ENCODE measurements around the gene UBA1. TPM values are rescaled to one million over a fixed set of nuclear protein-coding genes. Genes with fewer than 3 reads are reported as not detected.

UBA1 gene
- total RNA-seq, 3 donors from 2014 or later (not counting 1 experiment from before 2014, with no cell fraction given), result 118 to 168 (median 120) TPM

DNA sequence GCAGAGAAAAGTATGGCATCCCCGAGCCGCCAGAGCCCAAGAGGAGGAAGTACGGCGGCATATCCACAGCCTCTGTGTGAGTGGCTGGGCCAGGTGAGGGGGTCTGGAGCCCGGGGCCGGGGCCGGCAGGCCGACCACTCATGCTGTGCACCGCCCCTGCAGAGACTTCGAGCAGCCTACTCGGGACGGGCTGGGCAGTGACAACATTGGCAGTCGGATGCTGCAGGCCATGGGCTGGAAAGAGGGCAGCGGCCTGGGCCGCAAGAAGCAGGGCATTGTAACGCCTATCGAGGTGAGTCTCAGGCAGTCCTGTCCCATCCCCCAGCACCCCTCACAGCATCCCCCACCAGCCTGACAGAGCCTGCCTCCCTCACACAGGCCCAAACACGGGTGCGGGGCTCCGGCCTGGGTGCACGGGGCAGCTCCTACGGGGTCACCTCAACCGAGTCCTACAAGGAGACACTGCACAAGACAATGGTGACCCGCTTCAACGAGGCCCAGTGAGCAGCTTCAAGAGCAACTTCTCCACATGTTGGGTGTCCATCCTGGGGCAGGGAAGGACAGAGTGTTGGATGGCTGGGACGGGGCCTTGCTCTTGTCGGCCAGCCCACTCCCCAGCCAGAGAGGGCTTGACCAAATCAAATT, 7.4 kb upstream of the UBA1 start:
- Mint-ChIP-seq H3K27me3 (ENCODE audit: low read depth in 2 of 2) (no peaks in the 10 kb centered on the region), H3K4me1 (peaks cover 7 to 9% of the 10 kb centered on the region in 2 donors), H3K9me3 (no peaks in the 10 kb centered on the region), H3K27ac (peak overlapping the region in 1 of 2 donors; percentile 45), H3K4me3 (no peak overlapping the region), H3K36me3 (no peaks in the 10 kb centered on the region)
- intact Hi-C loops (cut with micrococcal nuclease), result no loop called here
- Histone ChIP-seq H3K36me3 (ENCODE audit: control insufficient read depth, insufficient read depth, low read length) (peaks cover 34% of the 10 kb centered on the region), H3K9me3 (ENCODE audit: control insufficient read depth, insufficient read depth, low read length) (no peaks in the 10 kb centered on the region), H3K4me3 (ENCODE audit: low read length) (no peak overlapping the region), H3K4me1 (ENCODE audit: control insufficient read depth, insufficient read depth, low read length) (peaks cover 10% of the 10 kb centered on the region), H3K27me3 (ENCODE audit: control insufficient read depth, insufficient read depth, low read length) (no peaks in the 10 kb centered on the region), H3K27ac (ENCODE audit: low read length) (no peak overlapping the region)
- no peak for ATAC-seq
- WGBS (ENCODE audit: insufficient coverage), result 96% methylated on average over 27 of the region's 27 CpGs
- TF ChIP-seq, protein P1, sequence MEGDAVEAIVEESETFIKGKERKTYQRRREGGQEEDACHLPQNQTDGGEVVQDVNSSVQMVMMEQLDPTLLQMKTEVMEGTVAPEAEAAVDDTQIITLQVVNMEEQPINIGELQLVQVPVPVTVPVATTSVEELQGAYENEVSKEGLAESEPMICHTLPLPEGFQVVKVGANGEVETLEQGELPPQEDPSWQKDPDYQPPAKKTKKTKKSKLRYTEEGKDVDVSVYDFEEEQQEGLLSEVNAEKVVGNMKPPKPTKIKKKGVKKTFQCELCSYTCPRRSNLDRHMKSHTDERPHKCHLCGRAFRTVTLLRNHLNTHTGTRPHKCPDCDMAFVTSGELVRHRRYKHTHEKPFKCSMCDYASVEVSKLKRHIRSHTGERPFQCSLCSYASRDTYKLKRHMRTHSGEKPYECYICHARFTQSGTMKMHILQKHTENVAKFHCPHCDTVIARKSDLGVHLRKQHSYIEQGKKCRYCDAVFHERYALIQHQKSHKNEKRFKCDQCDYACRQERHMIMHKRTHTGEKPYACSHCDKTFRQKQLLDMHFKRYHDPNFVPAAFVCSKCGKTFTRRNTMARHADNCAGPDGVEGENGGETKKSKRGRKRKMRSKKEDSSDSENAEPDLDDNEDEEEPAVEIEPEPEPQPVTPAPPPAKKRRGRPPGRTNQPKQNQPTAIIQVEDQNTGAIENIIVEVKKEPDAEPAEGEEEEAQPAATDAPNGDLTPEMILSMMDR (IDR thresholded peaks at IDR 0.05), result no peak
- no peak for DNase-seq

DNA sequence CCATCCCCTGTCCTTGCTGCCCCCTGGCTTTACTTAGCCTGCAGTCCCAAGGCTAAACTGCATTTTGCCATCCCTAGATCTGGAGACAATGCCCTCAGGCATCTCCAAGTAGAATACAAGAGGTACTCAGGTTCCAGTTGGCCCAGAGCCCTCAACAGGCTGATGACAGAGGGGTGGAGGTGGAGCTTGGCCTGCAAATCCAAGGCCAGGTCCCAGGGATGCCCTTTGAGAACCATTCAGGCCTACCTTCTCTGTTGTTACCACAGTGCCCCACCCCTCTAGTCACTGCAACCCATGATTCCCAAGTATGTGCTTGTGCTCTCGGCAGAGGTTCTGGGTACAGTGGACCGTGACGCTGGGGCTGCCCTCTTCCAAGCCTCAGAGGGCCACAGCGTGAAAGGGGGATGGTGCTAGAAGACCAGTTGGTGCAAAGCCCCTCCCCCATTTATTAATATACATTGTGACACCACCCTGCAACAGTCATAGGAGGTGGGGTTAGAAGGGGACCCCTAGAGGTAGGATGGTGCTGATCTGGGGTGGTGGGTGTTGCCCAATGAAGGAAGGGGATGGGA, 6.4 kb upstream of the UBA1 start:
- Histone ChIP-seq H3K4me3 (ENCODE audit: low read length) (no peak overlapping the region), H3K27ac (ENCODE audit: low read length) (no peak overlapping the region), H3K27me3 (ENCODE audit: control insufficient read depth, insufficient read depth, low read length) (no peaks in the 10 kb centered on the region), H3K9me3 (ENCODE audit: control insufficient read depth, insufficient read depth, low read length) (no peaks in the 10 kb centered on the region), H3K4me1 (ENCODE audit: control insufficient read depth, insufficient read depth, low read length) (peaks cover 20% of the 10 kb centered on the region), H3K36me3 (ENCODE audit: control insufficient read depth, insufficient read depth, low read length) (peaks cover 24% of the 10 kb centered on the region)
- ATAC-seq, result no peak
- DNase-seq, result no peak
- peaks cover 7 to 9% of the 10 kb centered on the region in 2 donors for H3K4me1 Mint-ChIP-seq
- no peaks in the 10 kb centered on the region for H3K9me3 Mint-ChIP-seq
- no peaks in the 10 kb centered on the region for H3K27me3 Mint-ChIP-seq (ENCODE audit: low read depth in 2 of 2)
- WGBS (ENCODE audit: insufficient coverage), result no CpG with 5 or more reads among the region's 4 CpGs
- intact Hi-C loops (cut with micrococcal nuclease), result no loop called here
- no peak overlapping the region for H3K27ac Mint-ChIP-seq
- TF ChIP-seq, protein P1 (IDR thresholded peaks at IDR 0.05), result no peak
- no peaks in the 10 kb centered on the region for H3K36me3 Mint-ChIP-seq
- H3K4me3 Mint-ChIP-seq, result no peak overlapping the region

DNA sequence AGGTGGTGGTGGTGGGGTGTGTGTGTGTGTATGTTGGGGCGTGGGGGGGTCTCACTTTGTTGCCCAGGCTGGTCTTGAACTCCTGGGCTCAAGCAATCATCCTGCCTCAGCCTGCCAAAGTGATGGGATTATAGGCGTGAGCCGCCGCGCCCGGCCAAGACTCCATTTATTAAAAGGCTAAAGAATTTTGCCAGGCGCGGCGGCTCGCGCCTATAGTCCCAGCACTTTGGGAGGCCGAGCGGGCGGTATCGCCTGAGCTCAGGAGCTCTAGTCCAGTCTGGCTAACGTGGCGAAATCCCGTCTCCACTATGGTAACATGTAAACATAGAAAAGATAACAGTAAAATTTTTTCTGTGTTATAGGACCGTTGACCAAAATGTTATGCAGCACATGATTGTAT, 3.7 kb upstream of the UBA1 start:
- Mint-ChIP-seq H3K36me3 (no peaks in the 10 kb centered on the region), H3K4me1 (peaks cover 23 to 24% of the 10 kb centered on the region in 2 donors), H3K4me3 (no peak overlapping the region), H3K27me3 (ENCODE audit: low read depth in 2 of 2) (no peaks in the 10 kb centered on the region), H3K9me3 (no peaks in the 10 kb centered on the region), H3K27ac (no peak overlapping the region)
- peaks cover 16% of the 10 kb centered on the region for H3K36me3 ChIP-seq (ENCODE audit: control insufficient read depth, insufficient read depth, low read length)
- H3K4me3 ChIP-seq (ENCODE audit: low read length), result no peak overlapping the region
- H3K27me3 ChIP-seq (ENCODE audit: control insufficient read depth, insufficient read depth, low read length), result no peaks in the 10 kb centered on the region
- 92% methylated on average over 9 of the region's 19 CpGs for WGBS (ENCODE audit: insufficient coverage)
- DNase-seq (no peak), ATAC-seq (no peak)
- intact Hi-C loops (cut with micrococcal nuclease), result loop anchor here (5.0 to 10.0 kb wide), 3 partner anchors 172 to 832 kb away; partner anchors contain the start of gene ZNF81
- H3K9me3 ChIP-seq (ENCODE audit: control insufficient read depth, insufficient read depth, low read length), result no peaks in the 10 kb centered on the region
- TF ChIP-seq, protein P1 (IDR thresholded peaks at IDR 0.05), result no peak
- H3K27ac ChIP-seq (ENCODE audit: low read length), result no peak overlapping the region
- H3K4me1 ChIP-seq (ENCODE audit: control insufficient read depth, insufficient read depth, low read length), result peaks cover 38% of the 10 kb centered on the region
